ENCODE results near the gene PIP5K1B.

PIP5K1B gene

GRCh38 chr9:68872026-68872501 is 167.0 kb downstream of the PIP5K1B start:
- H3K4me2 ChIP-seq (ENCODE audit: insufficient read depth, low read length) = no peak overlapping the region
- no peaks in the 10 kb centered on the region for H3K9me3 ChIP-seq (ENCODE audit: insufficient read depth, low read length, severe bottlenecking)
- H3K36me3 ChIP-seq (ENCODE audit: insufficient read depth, low read length) = no peaks in the 10 kb centered on the region
- H3K79me2 ChIP-seq (ENCODE audit: insufficient read depth, low read length) = no peaks in the 10 kb centered on the region
- H3K4me3 ChIP-seq (ENCODE audit: low read depth in 1 of 2, low read length in 2 of 2) = no peak overlapping the region
- H2AFZ ChIP-seq (ENCODE audit: low read depth, low read length) = no peak overlapping the region
- ATAC-seq (ENCODE audit: insufficient read depth, low read depth) (no peak), DNase-seq (no peak)
- H4K20me1 ChIP-seq (ENCODE audit: insufficient read depth, low read length) = no peaks in the 10 kb centered on the region
- no peak overlapping the region for H3K9ac ChIP-seq (ENCODE audit: low read depth, low read length)
- no peaks in the 10 kb centered on the region for H3K4me1 ChIP-seq (ENCODE audit: insufficient read depth, low read length)
- TF ChIP-seq CTCF (IDR thresholded peaks at IDR 0.05; ENCODE audit: borderline replicate concordance, extremely low read depth, low read length, poor library complexity, severe bottlenecking) (no peak), EZH2 (IDR thresholded peaks at IDR 0.05; ENCODE audit: borderline replicate concordance, low read depth, low read length, severe bottlenecking) (no peak)
- no peaks in the 10 kb centered on the region for H3K27me3 ChIP-seq (ENCODE audit: insufficient read depth, low read length, poor library complexity)
- H3K27ac ChIP-seq (ENCODE audit: low read length) = no peak overlapping the region

- no peak for DNase-seq
- Histone ChIP-seq H3K4me3 (ENCODE audit: low read depth in 1 of 2, low read length in 2 of 2) (no peak overlapping the region), H3K79me2 (ENCODE audit: insufficient read depth, low read length) (no peaks in the 10 kb centered on the region), H2AFZ (ENCODE audit: low read depth, low read length) (no peak overlapping the region), H3K36me3 (ENCODE audit: insufficient read depth, low read length) (no peaks in the 10 kb centered on the region), H3K9ac (ENCODE audit: low read depth, low read length) (no peak overlapping the region), H3K9me3 (ENCODE audit: insufficient read depth, low read length, severe bottlenecking) (no peaks in the 10 kb centered on the region), H3K27me3 (ENCODE audit: insufficient read depth, low read length, poor library complexity) (no peaks in the 10 kb centered on the region), H3K4me2 (ENCODE audit: insufficient read depth, low read length) (no peak overlapping the region), H3K4me1 (ENCODE audit: insufficient read depth, low read length) (no peaks in the 10 kb centered on the region), H3K27ac (ENCODE audit: low read length) (no peak overlapping the region), H4K20me1 (ENCODE audit: insufficient read depth, low read length) (no peaks in the 10 kb centered on the region)
- ATAC-seq (ENCODE audit: insufficient read depth, low read depth) = no peak
- no peak for TF ChIP-seq CTCF (IDR thresholded peaks at IDR 0.05; ENCODE audit: borderline replicate concordance, extremely low read depth, low read length, poor library complexity, severe bottlenecking)
- TF ChIP-seq EZH2 (IDR thresholded peaks at IDR 0.05; ENCODE audit: borderline replicate concordance, low read depth, low read length, severe bottlenecking) = no peak
These were observed 168.1 kb downstream of the PIP5K1B start for GRCh38 chr9:68873179-68873578.

GRCh38 chr9:68876273-68876672 is 171.2 kb downstream of the PIP5K1B start:
- TF ChIP-seq CTCF (IDR thresholded peaks at IDR 0.05; ENCODE audit: borderline replicate concordance, extremely low read depth, low read length, poor library complexity, severe bottlenecking) (no peak), EZH2 (IDR thresholded peaks at IDR 0.05; ENCODE audit: borderline replicate concordance, low read depth, low read length, severe bottlenecking) (no peak)
- H3K4me3 ChIP-seq (ENCODE audit: low read depth in 1 of 2, low read length in 2 of 2) = no peak overlapping the region
- H3K27me3 ChIP-seq (ENCODE audit: insufficient read depth, low read length, poor library complexity) = no peaks in the 10 kb centered on the region
- H3K9ac ChIP-seq (ENCODE audit: low read depth, low read length) = no peak overlapping the region
- no peak overlapping the region for H3K4me2 ChIP-seq (ENCODE audit: insufficient read depth, low read length)
- no peaks in the 10 kb centered on the region for H3K9me3 ChIP-seq (ENCODE audit: insufficient read depth, low read length, severe bottlenecking)
- no peaks in the 10 kb centered on the region for H3K36me3 ChIP-seq (ENCODE audit: insufficient read depth, low read length)
- no peak for ATAC-seq (ENCODE audit: insufficient read depth, low read depth)
- H3K79me2 ChIP-seq (ENCODE audit: insufficient read depth, low read length) = no peaks in the 10 kb centered on the region
- no peaks in the 10 kb centered on the region for H4K20me1 ChIP-seq (ENCODE audit: insufficient read depth, low read length)
- no peak overlapping the region for H2AFZ ChIP-seq (ENCODE audit: low read depth, low read length)
- H3K27ac ChIP-seq (ENCODE audit: low read length) = no peak overlapping the region
- H3K4me1 ChIP-seq (ENCODE audit: insufficient read depth, low read length) = no peaks in the 10 kb centered on the region
- no peak for DNase-seq

- TF ChIP-seq CTCF (IDR thresholded peaks at IDR 0.05; ENCODE audit: borderline replicate concordance, extremely low read depth, low read length, poor library complexity, severe bottlenecking) = no peak
- TF ChIP-seq EZH2 (IDR thresholded peaks at IDR 0.05; ENCODE audit: borderline replicate concordance, low read depth, low read length, severe bottlenecking) = no peak
- Histone ChIP-seq H2AFZ (ENCODE audit: low read depth, low read length) (no peak overlapping the region), H3K27ac (ENCODE audit: low read length) (no peak overlapping the region), H3K27me3 (ENCODE audit: insufficient read depth, low read length, poor library complexity) (no peaks in the 10 kb centered on the region), H3K36me3 (ENCODE audit: insufficient read depth, low read length) (no peaks in the 10 kb centered on the region), H3K9ac (ENCODE audit: low read depth, low read length) (no peak overlapping the region), H3K9me3 (ENCODE audit: insufficient read depth, low read length, severe bottlenecking) (no peaks in the 10 kb centered on the region), H3K4me3 (ENCODE audit: low read depth in 1 of 2, low read length in 2 of 2) (no peak overlapping the region), H3K79me2 (ENCODE audit: insufficient read depth, low read length) (no peaks in the 10 kb centered on the region), H3K4me2 (ENCODE audit: insufficient read depth, low read length) (no peak overlapping the region), H3K4me1 (ENCODE audit: insufficient read depth, low read length) (no peaks in the 10 kb centered on the region), H4K20me1 (ENCODE audit: insufficient read depth, low read length) (no peaks in the 10 kb centered on the region)
- no peak for DNase-seq
- ATAC-seq (ENCODE audit: insufficient read depth, low read depth) = no peak
These were observed 171.6 kb downstream of the PIP5K1B start for GRCh38 chr9:68876681-68877080.
